ENCODE measurements around the gene MTFR1L.
"Not testable (repeated sequence)": the region's sequence is repeated elsewhere in the genome, so short reads cannot be mapped to it uniquely, and the experiment has no call there.

Gene MTFR1L

DNA sequence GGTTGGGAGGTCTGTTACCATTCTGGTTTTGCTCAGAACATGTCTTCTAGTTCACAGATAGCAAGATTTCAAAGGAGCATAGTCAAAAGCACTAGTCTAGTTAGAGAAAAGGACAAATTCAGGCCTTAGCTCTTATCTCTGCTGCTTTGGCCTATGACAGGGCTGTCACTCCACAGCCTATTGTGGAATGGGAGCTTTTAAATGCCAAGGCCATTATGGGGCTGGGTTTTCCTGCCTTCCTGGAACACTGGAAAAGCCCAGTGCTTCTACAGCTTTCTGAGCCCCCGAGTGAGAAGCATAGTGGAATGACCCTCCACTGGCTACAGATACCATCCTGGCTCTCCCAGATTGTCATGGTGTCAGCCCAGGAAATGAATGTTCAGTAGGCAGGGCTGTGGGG is 9.3 kb downstream of the MTFR1L start:
- DNase-seq: no peak

DNA sequence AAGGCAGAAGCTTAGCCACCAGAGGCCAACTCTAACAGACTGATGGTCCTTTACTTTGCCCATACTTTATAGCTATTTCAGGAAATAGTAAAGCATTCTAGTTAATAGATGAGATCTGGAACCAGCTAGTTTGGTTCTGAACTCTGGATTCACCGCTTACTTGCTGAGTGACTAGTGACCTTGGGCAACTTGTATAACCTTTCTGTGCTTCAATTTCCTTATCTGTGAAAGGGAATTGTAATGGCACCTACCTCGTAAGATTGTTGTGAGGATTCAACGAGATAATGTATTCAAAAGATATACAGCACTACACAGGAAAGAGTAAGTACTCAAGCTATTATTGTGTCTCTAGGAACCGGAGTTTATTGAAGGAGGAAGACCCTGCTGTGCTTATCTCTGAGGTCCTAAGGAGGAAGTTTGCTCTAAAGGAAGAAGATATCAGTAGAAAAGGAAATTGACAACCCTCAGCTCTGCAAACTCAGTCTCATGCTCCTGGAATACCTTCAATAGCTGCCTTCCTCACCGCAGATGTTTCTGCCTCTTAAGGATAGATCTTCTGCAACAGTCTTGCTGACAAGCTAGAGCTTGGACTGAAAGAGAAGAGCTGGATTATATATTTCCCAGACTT is 11.9 kb downstream of the MTFR1L start:
- no peak for DNase-seq

GRCh38 chr1:25832336-25833037 is 12.7 kb downstream of the MTFR1L start:
- no peak for DNase-seq

GRCh38 chr1:25833158-25833557 is 13.4 kb downstream of the MTFR1L start:
- no peak for DNase-seq

DNA sequence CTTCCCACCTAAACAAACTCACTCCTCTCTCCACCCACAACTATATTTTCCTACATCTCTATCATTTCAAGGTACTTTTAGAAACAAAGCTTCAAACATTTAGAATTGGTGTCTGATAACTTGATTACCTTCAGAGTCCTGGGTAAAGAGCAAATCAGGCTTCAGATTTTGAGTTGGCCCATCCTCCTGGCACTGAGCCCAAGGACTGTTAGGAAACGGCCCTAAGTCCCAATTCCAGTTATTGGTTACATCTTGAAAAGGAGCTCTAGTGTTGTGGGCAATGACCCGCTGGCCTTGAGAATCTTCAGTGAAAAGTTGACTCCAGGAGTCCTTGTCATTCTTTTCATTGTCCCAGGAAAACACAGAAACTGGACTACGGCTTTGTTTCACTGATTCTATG is 15.1 kb downstream of the MTFR1L start:
- no peak for DNase-seq

DNA sequence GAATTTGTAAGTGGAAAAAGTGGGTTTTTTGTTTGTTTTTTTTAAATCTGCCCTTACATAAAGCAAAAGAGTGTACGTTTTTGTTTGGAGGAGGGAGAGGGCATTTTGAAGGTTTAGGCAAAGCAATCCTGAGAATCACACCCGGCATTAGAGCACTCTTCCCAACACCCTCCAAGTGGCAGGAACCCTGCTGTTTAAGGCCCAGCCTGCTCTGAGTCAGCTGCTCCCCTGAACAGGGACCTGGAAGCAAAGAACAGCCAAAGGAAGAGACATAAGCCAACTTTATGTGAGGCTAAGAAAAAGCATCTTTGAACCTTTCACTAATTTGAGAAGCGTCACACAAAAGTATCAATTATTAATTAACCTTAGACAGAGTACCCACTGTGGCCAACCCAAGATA is 16.9 kb downstream of the MTFR1L start:
- DNase-seq: no peak

GRCh38 chr1:25837262-25837875 is 17.6 kb downstream of the MTFR1L start:
- no peak for DNase-seq

GRCh38 chr1:25839808-25840207 is 20.1 kb downstream of the MTFR1L start:
- DNase-seq: not testable (repeated sequence)

GRCh38 chr1:25843483-25843882 is 23.7 kb downstream of the MTFR1L start:
- no peak for DNase-seq

DNA sequence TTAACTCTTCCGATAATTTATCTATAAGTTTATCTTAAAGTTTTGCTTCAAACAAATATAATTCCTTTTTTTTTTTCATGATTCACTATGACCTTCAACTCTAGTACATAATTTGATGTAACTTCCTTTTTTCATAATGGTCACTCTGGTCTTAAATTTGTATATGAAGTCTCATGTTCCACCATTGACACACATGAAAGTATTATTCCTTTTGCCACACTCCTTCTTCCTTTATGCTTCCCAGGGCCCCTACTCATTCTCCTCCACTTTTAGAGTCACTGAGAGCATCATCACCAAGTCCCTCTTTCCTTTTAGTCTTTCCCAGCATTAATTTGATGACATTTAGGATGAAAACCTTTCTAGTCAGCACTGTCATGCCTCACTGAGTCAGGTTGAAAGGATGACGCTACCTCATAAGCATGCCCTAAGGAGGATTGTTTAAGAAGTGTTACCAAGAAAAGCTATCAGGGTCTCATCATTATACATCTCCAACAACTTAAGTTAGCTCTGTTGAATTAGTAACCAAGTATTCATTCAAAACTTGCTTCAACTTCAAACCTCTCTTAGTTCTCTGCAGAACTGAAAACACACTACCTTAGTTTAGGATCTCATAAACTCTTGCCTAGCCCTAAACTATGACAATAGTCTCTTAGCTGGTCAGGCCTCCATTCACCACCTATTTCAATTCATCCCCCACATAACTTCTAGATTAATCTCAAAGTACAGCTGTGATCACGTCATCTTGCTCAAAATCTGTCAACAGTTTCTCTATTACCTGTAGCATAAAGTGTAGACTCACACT is 25.0 kb downstream of the MTFR1L start:
- DNase-seq: no peak

GRCh38 chr1:25845664-25846063 is 25.9 kb downstream of the MTFR1L start:
- DNase-seq: no peak

GRCh38 chr1:25847929-25848328 is 28.2 kb downstream of the MTFR1L start:
- DNase-seq: no peak

- DNase-seq: no peak
These were observed 28.8 kb downstream of the MTFR1L start for GRCh38 chr1:25848531-25848930.

- DNase-seq: no peak
These were observed 34.8 kb downstream of the MTFR1L start for GRCh38 chr1:25854554-25854953.

GRCh38 chr1:25856856-25857255 is 37.1 kb downstream of the MTFR1L start:
- DNase-seq: no peak

GRCh38 chr1:25858494-25858893 is 38.7 kb downstream of the MTFR1L start:
- DNase-seq: no peak

DNA sequence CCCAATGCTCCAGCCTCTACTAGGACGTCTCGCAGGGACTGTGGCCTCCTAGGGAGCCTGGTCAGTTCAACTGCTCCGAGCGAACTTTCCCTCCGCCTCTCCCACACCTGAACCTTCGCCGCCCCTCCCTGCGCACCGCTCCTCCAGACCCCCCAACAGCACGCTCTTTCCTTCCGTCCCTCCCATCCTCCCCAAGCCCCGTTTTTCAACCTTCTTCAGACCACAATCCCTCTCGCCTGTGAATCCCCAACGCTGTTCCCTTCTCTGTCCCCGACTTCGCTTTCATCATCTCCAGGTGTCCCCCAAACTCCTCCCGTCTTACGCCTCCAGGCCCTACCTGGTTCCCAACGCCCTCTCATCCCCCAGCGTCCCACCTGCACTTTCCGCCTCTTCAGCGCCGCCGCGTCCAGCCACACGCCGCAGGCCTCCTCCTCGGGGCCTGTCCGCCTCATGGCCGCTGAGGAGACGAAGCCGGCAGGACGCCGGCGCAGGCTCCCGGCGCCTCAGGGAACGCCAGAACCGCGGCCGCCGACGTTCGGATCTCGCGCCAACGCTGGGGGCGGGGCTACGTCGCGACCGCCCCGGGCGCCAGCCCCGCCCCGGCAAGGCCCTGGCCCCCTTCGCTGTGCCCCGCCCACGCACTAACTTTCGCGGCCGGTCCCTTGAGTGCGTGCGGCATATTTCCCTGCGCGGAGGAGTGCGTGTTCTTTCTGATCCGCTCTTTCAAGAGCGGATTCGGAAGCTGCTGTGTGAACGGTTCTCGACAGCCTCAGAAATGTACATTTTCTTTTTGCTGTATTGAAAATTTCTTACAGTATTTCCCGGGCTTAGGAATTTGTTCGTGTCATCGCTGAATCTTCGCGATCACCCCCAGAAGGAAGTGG is 39.4 kb downstream of the MTFR1L start, which contains the start of gene AUNIP:
TSS of gene AUNIP (minus strand) at position 552 of the 884 bp plus-strand sequence. CDS start at position 452, 100 bp downstream.
- DNase-seq: peak; percentile 91

- DNase-seq: no peak
These were observed 41.8 kb downstream of the MTFR1L start for GRCh38 chr1:25861316-25862286.

DNA sequence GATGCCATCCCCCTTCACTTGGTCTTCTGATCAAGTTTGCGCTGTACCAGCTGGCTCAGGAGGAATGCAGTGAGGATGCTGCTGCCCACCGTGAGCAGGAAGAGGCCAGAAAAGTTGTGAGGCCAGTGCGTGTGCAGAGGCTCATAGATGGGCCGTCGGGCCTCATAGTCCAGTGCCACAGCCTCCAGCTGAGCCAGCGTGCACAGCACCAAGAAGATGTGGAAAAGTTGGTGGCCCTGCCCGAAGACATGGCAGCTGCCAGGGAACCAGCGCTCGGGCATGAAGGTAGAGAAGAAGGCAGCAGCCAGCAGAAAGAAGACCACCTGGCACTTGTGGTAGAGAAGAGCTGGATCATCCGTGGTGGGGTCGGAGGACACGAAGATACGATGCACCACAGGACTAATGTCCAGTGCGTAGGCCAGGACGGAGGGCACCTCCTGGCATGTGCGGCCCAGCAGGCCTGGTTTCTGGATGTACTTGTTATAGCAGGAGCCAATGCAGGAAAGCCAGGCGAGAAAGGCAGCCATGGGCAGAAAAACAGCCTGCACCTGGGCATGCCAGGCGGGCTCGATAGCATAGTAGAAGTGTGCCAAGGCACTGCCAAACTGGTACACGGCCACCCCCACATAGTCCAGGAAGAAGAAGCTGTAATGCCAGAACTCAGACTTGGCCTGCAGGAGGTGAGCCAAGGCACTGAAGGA is 43.2 kb downstream of the MTFR1L start:
- DNase-seq: no peak

DNA sequence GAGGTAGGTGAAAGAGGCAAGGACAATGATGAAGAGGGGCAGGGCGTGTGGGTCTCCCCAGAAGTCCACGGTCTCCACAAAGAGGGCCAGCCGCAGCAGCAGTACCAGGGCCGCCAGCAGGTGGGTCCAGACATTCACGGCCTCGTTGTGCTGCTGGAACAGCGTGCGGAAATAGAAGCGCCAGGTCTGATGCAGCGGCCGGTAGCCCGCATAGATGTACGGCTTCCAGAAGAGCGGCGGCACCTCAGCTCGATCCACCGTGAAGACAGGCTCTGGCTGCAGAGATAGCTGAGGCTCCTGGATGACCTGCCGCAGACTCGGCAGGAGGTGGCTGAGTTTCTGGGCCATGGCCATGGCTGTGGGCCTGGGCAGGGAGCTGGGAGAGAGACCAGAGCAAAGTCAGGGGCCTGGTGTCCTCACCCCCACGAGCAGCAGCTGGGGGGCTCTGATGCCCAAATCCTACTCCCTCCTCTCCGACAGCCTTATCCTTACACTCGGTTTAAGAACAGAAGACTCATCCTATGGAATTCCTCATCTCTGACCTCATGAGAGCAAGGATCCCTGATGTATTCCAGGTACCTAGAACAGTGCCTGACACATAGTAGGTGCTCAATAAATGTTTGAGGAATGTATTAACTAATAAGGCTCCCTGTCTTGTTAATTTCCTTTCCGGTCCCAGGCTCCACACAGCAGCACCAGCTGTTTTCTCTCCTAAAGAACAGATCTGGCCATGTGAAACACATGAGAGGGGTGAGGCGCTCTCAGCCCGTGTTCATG is 43.9 kb downstream of the MTFR1L start:
- no peak for DNase-seq
